Mesothelial cell of epicardium (in vitro differentiated cells): Measurements from ENCODE around the gene EDDM13. TPM values are rescaled to one million over a fixed set of nuclear protein-coding genes. Genes with fewer than 3 reads are reported as not detected.
"Not testable (repeated sequence)": the region's sequence is repeated elsewhere in the genome, so short reads cannot be mapped to it uniquely, and the experiment has no call there.

Source experiments
- DNase-seq, 2 experiments: peaks; one replicate each; pipeline ENCODE4 v3.0.0; 2021; ENCODE audit warnings: low spot score in 2 of 2; ENCODE audit not compliant: unreplicated experiment in 2 of 2
- H3K27ac Mint-ChIP-seq: 2 replicates; pipeline ENCODE4 v1.8.0; 2021; ENCODE audit warnings: mixed read lengths
- H3K27me3 Mint-ChIP-seq: 2 replicates; pipeline ENCODE4 v1.8.0; 2021; ENCODE audit warnings: low read depth, mixed read lengths
- H3K36me3 Mint-ChIP-seq: 2 replicates; pipeline ENCODE4 v1.8.0; 2021; ENCODE audit warnings: mixed read lengths
- H3K4me1 Mint-ChIP-seq: 2 replicates; pipeline ENCODE4 v1.8.0; 2021; ENCODE audit warnings: mixed read lengths
- H3K4me3 Mint-ChIP-seq: 2 replicates; pipeline ENCODE4 v1.8.0; 2021; ENCODE audit warnings: mild to moderate bottlenecking, moderate library complexity, mixed read lengths
- H3K9me3 Mint-ChIP-seq: 2 replicates; pipeline ENCODE4 v1.8.0; 2021; ENCODE audit warnings: mixed read lengths
- total RNA-seq: library from RNA; stranded (reverse); gene quantifications from 3 replicates; pipeline ENCODE4 v1.2.1, GENCODE V29; 2021
- TF ChIP-seq, protein P1 (sequence below): fragments of 200-600 bp; sonication (generic); IDR thresholded peaks from one replicate; pipeline ENCODE4 v1.5.0; 2021; ENCODE audit warnings: antibody characterized with exemption; ENCODE audit not compliant: unreplicated experiment

The EDDM13 gene
- total RNA-seq, 1 donor from 2014 or later, result not detected

DNA sequence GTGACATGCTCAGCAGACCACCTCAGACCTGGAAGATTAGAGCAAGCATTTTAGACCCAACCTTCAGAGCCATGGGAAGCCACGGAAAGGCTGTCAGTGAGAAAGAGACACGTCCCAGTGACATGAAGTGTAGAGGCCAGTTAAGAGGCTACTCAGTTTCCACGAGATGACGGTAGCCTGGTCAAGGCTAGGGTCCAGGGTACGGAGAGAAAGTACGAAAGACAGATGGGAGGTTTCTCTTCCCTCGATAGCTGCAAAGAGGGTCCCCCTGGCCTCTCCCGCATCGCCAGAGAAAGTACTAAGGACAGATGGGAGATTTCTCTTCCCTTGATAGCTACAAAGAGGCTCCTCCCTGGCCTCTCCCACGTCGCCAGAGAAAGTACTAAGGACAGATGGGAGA, 33.5 kb downstream of the EDDM13 start:
- H3K36me3 Mint-ChIP-seq, result peaks cover 30% of the 10 kb centered on the region
- H3K4me1 Mint-ChIP-seq, result peaks cover 2% of the 10 kb centered on the region
- no peaks in the 10 kb centered on the region for H3K27me3 Mint-ChIP-seq
- H3K27ac Mint-ChIP-seq, result peak overlapping the region; percentile 76
- no peaks in the 10 kb centered on the region for H3K9me3 Mint-ChIP-seq
- TF ChIP-seq, protein P1, sequence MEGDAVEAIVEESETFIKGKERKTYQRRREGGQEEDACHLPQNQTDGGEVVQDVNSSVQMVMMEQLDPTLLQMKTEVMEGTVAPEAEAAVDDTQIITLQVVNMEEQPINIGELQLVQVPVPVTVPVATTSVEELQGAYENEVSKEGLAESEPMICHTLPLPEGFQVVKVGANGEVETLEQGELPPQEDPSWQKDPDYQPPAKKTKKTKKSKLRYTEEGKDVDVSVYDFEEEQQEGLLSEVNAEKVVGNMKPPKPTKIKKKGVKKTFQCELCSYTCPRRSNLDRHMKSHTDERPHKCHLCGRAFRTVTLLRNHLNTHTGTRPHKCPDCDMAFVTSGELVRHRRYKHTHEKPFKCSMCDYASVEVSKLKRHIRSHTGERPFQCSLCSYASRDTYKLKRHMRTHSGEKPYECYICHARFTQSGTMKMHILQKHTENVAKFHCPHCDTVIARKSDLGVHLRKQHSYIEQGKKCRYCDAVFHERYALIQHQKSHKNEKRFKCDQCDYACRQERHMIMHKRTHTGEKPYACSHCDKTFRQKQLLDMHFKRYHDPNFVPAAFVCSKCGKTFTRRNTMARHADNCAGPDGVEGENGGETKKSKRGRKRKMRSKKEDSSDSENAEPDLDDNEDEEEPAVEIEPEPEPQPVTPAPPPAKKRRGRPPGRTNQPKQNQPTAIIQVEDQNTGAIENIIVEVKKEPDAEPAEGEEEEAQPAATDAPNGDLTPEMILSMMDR, result no peak
- no peak for DNase-seq
- H3K4me3 Mint-ChIP-seq, result no peak overlapping the region

DNA sequence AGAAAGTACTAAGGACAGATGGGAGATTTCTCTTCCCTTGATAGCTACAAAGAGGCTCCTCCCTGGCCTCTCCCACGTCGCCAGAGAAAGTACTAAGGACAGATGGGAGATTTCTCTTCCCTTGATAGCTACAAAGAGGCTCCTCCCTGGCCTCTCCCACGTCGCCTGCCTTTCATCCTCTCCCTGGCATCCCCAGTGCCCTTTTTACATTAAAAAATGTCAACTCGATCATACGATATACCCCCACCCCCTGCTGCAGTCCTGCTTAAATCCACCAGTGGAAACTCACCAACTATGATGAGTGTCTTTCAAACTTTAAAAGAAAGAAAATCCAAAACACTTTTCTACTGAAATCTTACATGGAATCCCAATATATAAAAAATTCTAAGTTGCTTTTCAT, 34.5 kb downstream of the EDDM13 start:
- Mint-ChIP-seq H3K36me3 (peaks cover 31% of the 10 kb centered on the region), H3K27ac (peak overlapping the region; percentile 75)
- not testable (repeated sequence) for H3K9me3 Mint-ChIP-seq, H3K4me3 Mint-ChIP-seq, H3K27me3 Mint-ChIP-seq, H3K4me1 Mint-ChIP-seq, DNase-seq

DNA sequence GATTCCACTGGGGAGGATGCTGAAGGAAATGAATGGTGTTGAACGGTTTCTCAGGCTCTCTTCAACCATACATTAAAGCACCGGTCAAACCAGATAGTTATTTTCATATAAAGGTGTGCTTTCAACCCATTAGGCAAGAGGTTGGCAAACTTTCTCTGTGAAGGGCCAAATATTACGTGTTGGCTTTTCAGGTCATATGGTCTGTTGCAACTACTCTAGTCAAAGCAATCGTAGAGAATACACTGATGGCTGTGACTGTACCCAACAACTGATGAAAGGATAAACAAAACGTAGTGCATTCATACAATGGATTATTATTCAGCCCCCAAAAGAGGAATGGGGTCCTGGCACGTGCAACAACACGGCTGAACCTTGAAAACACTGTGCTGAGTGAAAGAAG, 36.2 kb downstream of the EDDM13 start:
- Mint-ChIP-seq H3K4me3 (no peak overlapping the region), H3K36me3 (peaks cover 24% of the 10 kb centered on the region), H3K27ac (no peak overlapping the region), H3K9me3 (no peaks in the 10 kb centered on the region), H3K4me1 (peaks cover 10% of the 10 kb centered on the region), H3K27me3 (no peaks in the 10 kb centered on the region)
- no peak for DNase-seq
- TF ChIP-seq, protein P1, result no peak

DNA sequence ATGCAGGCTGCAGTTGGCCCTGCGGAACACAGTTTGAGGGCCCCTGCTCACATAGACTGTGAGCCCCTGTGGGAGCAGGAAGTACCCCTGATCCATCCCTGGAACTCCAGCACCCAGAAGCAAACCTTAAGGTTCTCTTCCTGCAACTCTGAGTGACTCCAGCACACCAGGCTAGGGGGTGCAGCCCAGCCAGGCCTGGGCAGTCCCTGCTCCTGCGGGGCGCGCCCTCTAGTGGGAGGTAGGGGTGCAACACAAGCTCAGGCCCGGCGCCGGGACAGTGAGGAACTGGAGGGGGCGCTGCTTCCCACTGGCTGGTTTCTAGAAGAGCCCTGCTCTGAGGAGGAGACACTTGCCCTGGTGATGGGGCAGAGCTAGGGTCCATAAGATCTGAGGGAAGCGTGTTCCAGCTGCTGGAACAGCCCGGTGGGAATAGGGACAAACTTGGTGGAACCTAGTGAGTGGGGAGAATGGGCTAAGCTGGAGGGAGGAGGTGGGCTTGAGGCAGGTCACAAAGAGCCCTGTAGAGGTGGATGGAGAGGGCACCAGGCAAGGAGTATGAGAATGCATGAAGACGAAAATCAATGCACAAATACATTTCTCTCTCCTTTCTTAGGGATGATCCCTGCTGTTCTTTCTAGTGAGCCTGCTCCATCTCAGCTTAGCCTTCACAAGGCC, 37.1 kb downstream of the EDDM13 start:
- TF ChIP-seq, protein P1, result peak; percentile 53
- no peak overlapping the region for H3K4me3 Mint-ChIP-seq
- no peaks in the 10 kb centered on the region for H3K27me3 Mint-ChIP-seq
- peaks cover 13% of the 10 kb centered on the region for H3K4me1 Mint-ChIP-seq
- H3K27ac Mint-ChIP-seq, result no peak overlapping the region
- peaks cover 17% of the 10 kb centered on the region for H3K36me3 Mint-ChIP-seq
- peak in 1 of 2 experiments; percentile 51 for DNase-seq
- H3K9me3 Mint-ChIP-seq, result no peaks in the 10 kb centered on the region

DNA sequence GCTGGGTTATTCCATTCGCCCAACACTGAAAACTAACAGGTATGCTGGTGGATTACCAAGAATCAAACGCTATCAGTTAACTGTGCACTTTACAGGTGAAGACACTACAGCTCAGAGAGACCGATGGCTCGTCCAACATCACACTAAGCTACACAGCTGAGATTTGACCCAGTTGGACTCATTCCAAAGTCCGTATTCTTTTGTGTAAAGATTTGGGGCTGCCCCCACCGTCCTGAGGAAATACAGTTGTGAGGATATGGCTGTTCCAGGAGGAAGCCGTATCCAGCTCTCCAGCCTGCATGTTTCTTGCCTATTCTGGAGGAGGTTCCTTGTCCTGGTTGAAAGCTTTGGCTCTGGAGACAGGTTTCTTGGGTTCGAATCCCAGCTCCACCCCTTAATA, 37.9 kb downstream of the EDDM13 start:
- Mint-ChIP-seq H3K9me3 (no peaks in the 10 kb centered on the region), H3K27me3 (no peaks in the 10 kb centered on the region), H3K27ac (no peak overlapping the region), H3K4me3 (no peak overlapping the region), H3K36me3 (peaks cover 12% of the 10 kb centered on the region), H3K4me1 (peaks cover 13% of the 10 kb centered on the region)
- DNase-seq, result no peak
- TF ChIP-seq, protein P1, result no peak

DNA sequence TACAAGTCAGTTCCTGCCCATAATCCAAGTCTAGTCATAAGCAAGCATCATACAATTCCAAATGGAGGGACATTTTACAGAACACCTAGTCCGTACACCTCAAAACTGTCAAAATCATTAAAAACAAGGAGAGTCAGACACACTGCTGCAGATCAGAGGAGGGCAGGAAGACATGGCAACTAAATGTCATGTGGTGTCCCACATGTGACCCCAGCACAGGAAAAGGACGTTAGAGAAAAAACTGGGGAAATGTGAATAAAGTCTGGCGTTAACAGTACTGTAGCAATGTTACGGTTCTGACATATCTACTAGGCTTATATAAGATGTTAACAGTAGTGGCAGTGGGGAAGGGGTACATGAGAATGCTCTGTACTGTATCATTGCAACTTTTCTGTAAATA, 39.8 kb downstream of the EDDM13 start:
- Mint-ChIP-seq H3K4me3 (no peak overlapping the region), H3K27me3 (no peaks in the 10 kb centered on the region), H3K27ac (no peak overlapping the region), H3K9me3 (no peaks in the 10 kb centered on the region), H3K36me3 (peaks cover 9% of the 10 kb centered on the region), H3K4me1 (peaks cover 17% of the 10 kb centered on the region)
- no peak for DNase-seq
- TF ChIP-seq, protein P1, result no peak
